Measurements from ENCODE around the gene PDLIM1. TPM values are rescaled to one million over a fixed set of nuclear protein-coding genes. Genes with fewer than 3 reads are reported as not detected.

The PDLIM1 gene
- total RNA-seq, 1 donor from 2014 or later = 226 TPM

- intact Hi-C loops (cut with DNase I) = no loop called here
- ATAC-seq (ENCODE audit: poor library complexity) = no peak
- DNase-seq = no peak
Observed at GRCh38 chr10:95193944-95194343, 96.9 kb downstream of the PDLIM1 start, which contains the start of gene ACSM6. TSS of gene ACSM6 (plus strand) at chr10:95194238. CDS start at chr10:95194486, 248 bp downstream.

- DNase-seq (no peak), ATAC-seq (ENCODE audit: poor library complexity) (no peak)
- intact Hi-C loops (cut with DNase I) = no loop called here
Observed at GRCh38 chr10:95188593-95188992, 102.2 kb downstream of the PDLIM1 start.

GRCh38 chr10:95187617-95188016 lies 103.2 kb downstream of the PDLIM1 start:
- intact Hi-C loops (cut with DNase I) = no loop called here
- no peak for DNase-seq

More at GRCh38 chr10:95187617-95188016, 103.2 kb downstream of the PDLIM1 start:
- no peak for ATAC-seq (ENCODE audit: poor library complexity)

Other genes starting within 250 kb of the PDLIM1 start
- gene CYP2C8, start 221.5 kb downstream of the PDLIM1 start, total RNA-seq = 0.22 TPM
- not detected for gene ACSM6, start 96.8 kb downstream of the PDLIM1 start, total RNA-seq

All from Right ventricle myocardium superior (tissue), 1 donor.